GM13976 (cell line): ENCODE results near the gene SYCP3.
"Not testable (repeated sequence)": the region's sequence is repeated elsewhere in the genome, so short reads cannot be mapped to it uniquely, and the experiment has no call there.

Source experiments
- DNase-seq: peaks from one replicate; pipeline ENCODE4 v3.0.0; 2012; ENCODE audit warnings: low spot score
- CTCF ChIP-seq: IDR thresholded peaks from 2 replicates; pipeline ENCODE4 v1.5.1; 2012; ENCODE audit warnings: borderline replicate concordance, mild to moderate bottlenecking; ENCODE audit not compliant: insufficient read depth; ENCODE audit errors: extremely low read depth, missing control alignments, control extremely low read depth
- in situ Hi-C: fragments of 300-500 bp; cut with MboI; formaldehyde crosslinking; loops from one replicate; pipeline ENCODE4 v1.12.0; 2022; ENCODE audit warnings: low sequenced_read_pairs, mixed read lengths, inconsistent platforms; ENCODE audit not compliant: unreplicated experiment

Gene SYCP3

DNA sequence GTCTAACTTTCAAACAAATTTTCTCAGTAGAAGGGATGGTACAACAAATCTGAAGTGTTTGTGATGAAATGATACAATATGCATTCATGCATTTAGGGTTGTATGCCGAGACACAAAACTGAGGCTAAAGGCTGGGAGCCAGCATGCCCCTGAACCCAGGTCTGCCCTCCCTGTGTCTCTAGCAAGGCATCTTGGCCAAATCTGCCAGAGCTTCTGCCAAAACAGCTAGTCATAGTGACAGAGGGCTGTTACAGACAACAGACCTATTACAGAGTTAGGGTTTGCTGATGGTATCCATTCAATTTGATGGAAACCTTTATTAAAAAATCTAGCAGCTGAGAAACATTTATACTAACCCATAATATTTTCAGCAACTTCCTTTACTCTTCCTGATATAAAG is 53.1 kb downstream of the SYCP3 start:
- in situ Hi-C loops = no loop called here
- no peak for TF ChIP-seq CTCF
- DNase-seq = no peak

GRCh38 chr12:101685092-101685491 is 54.2 kb downstream of the SYCP3 start:
- DNase-seq = no peak
- in situ Hi-C loops = no loop called here
- no peak for TF ChIP-seq CTCF

DNA sequence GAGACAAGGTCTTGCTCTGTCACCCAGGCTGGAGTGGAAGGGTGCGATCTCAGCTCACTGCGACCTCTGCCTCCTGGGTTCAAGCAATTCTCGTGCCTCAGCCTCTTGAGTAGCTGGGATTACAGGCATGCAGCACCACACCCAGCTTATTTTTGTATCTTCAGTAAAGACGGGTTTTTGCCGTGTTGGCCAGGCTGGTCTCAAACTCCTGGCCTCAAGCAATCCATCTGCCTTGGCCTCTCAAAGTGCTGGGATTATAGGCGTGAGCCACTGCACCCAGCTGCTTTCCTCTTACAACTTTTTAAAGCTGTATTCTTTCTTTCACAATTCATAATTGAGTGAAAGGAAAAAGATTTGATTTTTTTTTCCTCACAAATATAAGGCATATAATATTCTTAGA is 57.6 kb downstream of the SYCP3 start:
- DNase-seq, in situ Hi-C loops: not testable (repeated sequence)

GRCh38 chr12:101680647-101681046 is 58.6 kb downstream of the SYCP3 start:
- in situ Hi-C loops = no loop called here
- TF ChIP-seq CTCF = no peak
- DNase-seq = no peak

- in situ Hi-C loops = no loop called here
- TF ChIP-seq CTCF = no peak
- no peak for DNase-seq
Observed at GRCh38 chr12:101680240-101680639, 59.0 kb downstream of the SYCP3 start.
